ENCODE results near the gene TBC1D9.

The TBC1D9 gene

DNA sequence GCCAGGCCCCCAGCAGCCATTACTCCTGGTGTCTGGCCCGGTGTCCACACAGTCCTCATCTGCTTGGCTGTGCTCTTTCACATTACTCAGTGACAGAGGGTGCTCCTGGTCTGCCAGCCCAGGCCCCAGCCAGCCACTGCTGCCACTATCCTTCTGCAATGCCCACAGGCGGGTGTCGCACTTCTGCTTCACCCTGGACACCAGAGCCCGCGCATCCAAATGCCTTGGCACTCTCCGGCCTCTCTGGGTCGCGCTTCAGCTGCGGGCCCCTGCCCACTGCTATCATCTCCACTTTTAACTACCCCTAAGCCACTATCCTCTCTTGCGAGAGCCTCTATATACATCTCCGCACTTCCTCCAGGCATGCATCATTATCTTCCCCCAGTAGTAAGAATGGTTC, 111.0 kb downstream of the TBC1D9 start:
- FAIRE-seq (no peak), DNase-seq (ENCODE audit: insufficient read length, low spot score) (no peak)
- no peak for TF ChIP-seq CTCF (IDR thresholded peaks at IDR 0.05; ENCODE audit: insufficient read depth, missing control alignments)

- DNase-seq (ENCODE audit: insufficient read length, low spot score) (no peak), FAIRE-seq (no peak)
- TF ChIP-seq CTCF (IDR thresholded peaks at IDR 0.05; ENCODE audit: insufficient read depth, missing control alignments), result no peak
Observed at GRCh38 chr4:140644470-140645185, 111.6 kb downstream of the TBC1D9 start.

DNA sequence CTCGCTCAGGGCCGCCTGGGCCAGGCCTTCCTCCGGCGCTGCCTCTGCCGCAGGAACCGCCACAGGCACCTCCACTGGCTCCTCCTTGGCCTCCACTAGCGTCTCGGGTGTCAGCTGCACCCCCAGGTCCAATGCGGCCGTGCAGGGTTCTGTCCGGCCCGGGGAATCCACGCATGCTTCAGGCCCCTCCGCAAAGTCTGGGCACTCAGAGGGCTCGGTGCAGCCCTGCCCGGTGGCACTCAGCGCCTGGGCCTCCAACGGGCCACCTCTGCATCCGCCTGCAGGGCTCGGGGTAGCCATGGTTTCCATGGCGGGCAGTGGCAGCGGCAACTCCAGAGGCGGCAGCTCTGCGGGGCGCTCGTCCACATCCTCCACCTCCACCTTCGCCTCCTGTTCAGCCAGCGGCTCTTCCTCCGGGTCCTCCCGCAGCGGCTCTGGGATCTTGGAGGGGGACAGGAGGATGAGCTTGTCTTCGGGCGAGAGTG, 112.6 kb downstream of the TBC1D9 start:
- no peak for FAIRE-seq
- no peak for TF ChIP-seq CTCF (IDR thresholded peaks at IDR 0.05; ENCODE audit: insufficient read depth, missing control alignments)

GRCh38 chr4:140642674-140643437, 113.3 kb downstream of the TBC1D9 start:
- TF ChIP-seq CTCF (IDR thresholded peaks at IDR 0.05; ENCODE audit: insufficient read depth, missing control alignments), result no peak
- DNase-seq (ENCODE audit: insufficient read length, low spot score) (no peak), FAIRE-seq (no peak)

More for the DNA sequence above, 112.6 kb downstream of the TBC1D9 start:
- DNase-seq (ENCODE audit: insufficient read length, low spot score), result no peak

DNA sequence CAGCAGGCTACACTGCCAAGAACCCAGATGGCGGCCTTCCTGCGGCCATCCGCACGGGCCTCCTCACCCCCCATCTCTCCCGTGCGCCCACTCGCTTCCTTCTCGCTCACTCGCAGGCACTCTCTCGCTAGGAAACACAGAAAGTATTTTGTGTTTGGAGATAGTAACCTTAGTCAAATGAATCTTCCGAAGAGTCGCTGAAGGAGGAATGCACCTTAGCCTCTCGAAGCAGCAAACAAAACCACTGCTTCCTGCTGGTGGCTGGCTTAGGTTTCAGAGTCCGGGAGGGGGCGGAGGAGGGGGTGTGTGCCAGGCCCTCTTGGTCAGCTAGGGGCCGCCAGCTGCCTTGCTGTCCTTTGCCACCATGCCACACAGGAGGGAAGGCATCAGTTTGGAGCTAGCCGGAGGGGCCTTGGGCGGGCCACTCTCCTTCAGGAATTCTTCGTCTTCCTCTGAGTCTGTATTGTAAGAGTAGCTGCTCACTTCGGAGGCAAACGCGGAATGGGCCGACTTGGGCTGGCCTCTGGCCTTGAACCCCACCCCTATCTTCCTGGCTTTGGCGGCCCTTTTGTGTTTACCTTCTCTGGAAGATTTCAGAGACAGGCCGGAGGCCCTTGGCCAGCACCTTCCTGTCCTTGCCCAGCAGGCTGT, 114.3 kb downstream of the TBC1D9 start:
- TF ChIP-seq CTCF (IDR thresholded peaks at IDR 0.05; ENCODE audit: insufficient read depth, missing control alignments), result no peak
- no peak for DNase-seq (ENCODE audit: insufficient read length, low spot score)
- no peak for FAIRE-seq

DNA sequence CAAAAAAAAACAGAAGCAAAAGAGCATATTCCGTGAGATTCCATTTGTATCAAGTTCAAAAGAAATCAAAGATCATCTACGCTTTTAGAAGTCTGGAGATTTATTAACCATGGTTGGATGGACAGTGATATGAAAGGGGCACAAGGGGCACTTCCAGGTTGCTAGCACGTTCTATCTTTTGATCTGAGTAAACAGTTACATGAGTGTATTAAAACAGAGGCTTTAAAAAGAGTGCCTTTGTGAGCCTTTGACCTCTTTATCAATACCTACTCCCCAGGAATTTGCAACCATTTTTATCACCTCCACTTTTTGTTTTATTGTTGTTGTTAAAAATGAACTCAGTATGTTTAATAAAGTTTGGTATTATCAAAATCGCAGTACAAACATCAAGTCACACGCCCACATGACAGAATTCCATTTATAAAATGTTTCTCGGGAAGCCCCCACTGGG, 115.1 kb downstream of the TBC1D9 start:
- no peak for DNase-seq (ENCODE audit: insufficient read length, low spot score)
- FAIRE-seq, result no peak
- no peak for TF ChIP-seq CTCF (IDR thresholded peaks at IDR 0.05; ENCODE audit: insufficient read depth, missing control alignments)

Data from D721Med (cell line).